ENCODE results near the gene GNPTAB.

DNA sequence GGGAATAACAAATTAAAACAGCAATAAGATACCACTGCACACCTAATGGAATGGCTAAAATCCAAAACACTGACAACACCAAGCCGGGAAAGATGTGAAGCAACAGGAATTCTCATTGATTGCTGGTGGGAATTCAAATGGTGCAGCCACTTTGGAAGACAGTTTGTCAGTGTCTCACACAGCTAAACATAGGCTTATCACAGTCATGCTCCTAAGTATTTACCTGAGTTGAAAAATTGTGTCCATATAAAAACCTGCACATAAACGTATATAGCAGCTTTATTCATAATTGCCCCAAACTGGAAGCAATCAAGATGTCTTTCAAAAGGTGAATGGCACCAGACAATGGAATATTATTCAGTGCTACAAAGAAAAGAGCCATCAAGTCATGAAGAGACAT, 21.6 kb downstream of the GNPTAB start:
- TF ChIP-seq CTCF (IDR thresholded peaks at IDR 0.05) (no peak), EZH2 (IDR thresholded peaks at IDR 0.05; ENCODE audit: borderline replicate concordance, insufficient read depth, low read depth, low read length, poor library complexity, severe bottlenecking) (no peak)
